ENCODE measurements around the gene FCRL5.
"Not testable (repeated sequence)": the region's sequence is repeated elsewhere in the genome, so short reads cannot be mapped to it uniquely, and the experiment has no call there.

FCRL5 gene

DNA sequence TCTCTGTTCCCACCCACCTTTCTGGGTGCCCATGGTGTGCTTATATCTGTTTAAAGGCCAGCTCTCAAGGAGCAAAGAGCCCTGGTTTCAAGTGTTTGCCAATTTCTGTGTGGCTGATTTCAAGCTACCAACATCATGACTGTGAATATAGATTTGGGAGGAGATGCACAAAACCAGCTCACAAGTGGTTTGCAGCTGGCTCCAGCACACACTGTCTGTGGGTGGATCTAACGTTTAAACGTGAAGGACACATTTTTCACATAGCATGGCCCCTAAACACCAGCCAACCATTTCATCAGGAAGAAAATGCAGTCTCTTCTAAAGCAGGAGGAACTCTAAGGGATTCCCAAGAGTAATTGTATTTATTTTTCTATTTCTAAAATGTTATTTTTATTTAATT lies 65.2 kb downstream of the FCRL5 start:
- TF ChIP-seq, protein P1, sequence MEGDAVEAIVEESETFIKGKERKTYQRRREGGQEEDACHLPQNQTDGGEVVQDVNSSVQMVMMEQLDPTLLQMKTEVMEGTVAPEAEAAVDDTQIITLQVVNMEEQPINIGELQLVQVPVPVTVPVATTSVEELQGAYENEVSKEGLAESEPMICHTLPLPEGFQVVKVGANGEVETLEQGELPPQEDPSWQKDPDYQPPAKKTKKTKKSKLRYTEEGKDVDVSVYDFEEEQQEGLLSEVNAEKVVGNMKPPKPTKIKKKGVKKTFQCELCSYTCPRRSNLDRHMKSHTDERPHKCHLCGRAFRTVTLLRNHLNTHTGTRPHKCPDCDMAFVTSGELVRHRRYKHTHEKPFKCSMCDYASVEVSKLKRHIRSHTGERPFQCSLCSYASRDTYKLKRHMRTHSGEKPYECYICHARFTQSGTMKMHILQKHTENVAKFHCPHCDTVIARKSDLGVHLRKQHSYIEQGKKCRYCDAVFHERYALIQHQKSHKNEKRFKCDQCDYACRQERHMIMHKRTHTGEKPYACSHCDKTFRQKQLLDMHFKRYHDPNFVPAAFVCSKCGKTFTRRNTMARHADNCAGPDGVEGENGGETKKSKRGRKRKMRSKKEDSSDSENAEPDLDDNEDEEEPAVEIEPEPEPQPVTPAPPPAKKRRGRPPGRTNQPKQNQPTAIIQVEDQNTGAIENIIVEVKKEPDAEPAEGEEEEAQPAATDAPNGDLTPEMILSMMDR (IDR thresholded peaks at IDR 0.05; ENCODE audit: insufficient read depth, low read length, missing control alignments) = no peak
- DNase-seq (ENCODE audit: low read depth, low spot score) = no peak
- no peak overlapping the region for H3K4me3 ChIP-seq (ENCODE audit: low read depth, low read length)
- ChIA-PET POLR2A (no interaction called here), CTCF (interaction anchor here (0.6 to 6.0 kb wide), 8 partner anchors 9 to 315 kb away, joined by 4 to 53 read pairs (median 6); no protein-coding TSS in a partner anchor)

DNA sequence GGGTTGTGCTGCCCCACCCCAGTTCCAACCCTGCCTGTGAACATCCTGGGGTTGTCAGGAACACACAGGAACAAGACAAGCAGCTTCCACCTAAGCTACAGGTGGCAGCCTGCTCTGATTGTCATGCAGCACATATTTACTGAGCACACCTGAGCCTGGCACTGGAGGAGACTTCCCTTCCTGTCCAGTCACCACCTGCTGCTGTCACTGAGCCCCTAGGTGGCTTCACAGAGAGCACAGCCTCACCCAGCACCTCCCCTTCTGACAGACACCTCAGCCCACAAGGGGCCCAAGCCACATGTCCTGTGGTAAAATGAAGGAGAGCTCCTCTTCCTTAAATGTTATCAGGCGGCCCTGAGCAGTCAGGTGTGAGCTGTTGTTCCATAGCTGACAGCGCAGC lies 65.9 kb downstream of the FCRL5 start:
- DNase-seq (ENCODE audit: low read depth, low spot score); POLR2A ChIA-PET; H3K4me3 ChIP-seq (ENCODE audit: low read depth, low read length): not testable (repeated sequence)
- CTCF ChIA-PET = interaction anchor here (0.6 to 6.0 kb wide), 7 partner anchors 9 to 314 kb away, joined by 4 to 53 read pairs (median 7); no protein-coding TSS in a partner anchor

DNA sequence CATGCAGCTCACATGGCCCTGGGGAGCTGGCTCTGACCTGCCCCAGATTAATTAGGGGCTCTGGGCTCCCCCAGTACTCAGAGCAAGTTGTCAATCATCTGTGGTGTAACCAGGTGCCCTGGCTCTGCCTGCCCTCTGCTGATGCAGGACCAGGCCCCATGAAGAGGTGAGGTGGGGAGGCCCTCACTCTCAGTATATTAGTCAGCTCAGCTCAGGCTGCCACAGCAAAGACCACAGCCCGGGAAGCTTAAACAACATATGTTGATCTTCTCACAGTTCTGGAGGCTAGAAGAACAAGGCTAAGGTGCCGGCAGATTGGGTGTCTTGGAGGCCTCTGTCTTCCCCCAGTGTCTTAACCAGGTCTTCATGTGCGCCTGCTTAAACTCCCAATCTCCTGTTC lies 66.5 kb downstream of the FCRL5 start:
- ChIA-PET CTCF (interaction anchor here (1.0 to 6.0 kb wide), 8 partner anchors 10 to 411 kb away, joined by 3 to 53 read pairs (median 6); no protein-coding TSS in a partner anchor), POLR2A (no interaction called here)
- no peak for DNase-seq (ENCODE audit: low read depth, low spot score)
- no peak overlapping the region for H3K4me3 ChIP-seq (ENCODE audit: low read depth, low read length)
- TF ChIP-seq, protein P1 (IDR thresholded peaks at IDR 0.05; ENCODE audit: insufficient read depth, low read length, missing control alignments) = no peak

GRCh38 chr1:157484573-157484972 lies 67.7 kb downstream of the FCRL5 start:
- TF ChIP-seq, protein P1 (IDR thresholded peaks at IDR 0.05; ENCODE audit: insufficient read depth, low read length, missing control alignments) = no peak
- H3K4me3 ChIP-seq (ENCODE audit: low read depth, low read length) = no peak overlapping the region
- POLR2A ChIA-PET = no interaction called here
- no peak for DNase-seq (ENCODE audit: low read depth, low spot score)
- CTCF ChIA-PET = interaction anchor here (1.0 to 6.0 kb wide), 8 partner anchors 9 to 637 kb away, joined by 3 to 53 read pairs (median 6); no protein-coding TSS in a partner anchor

- DNase-seq (ENCODE audit: low read depth, low spot score) = no peak
- no peak overlapping the region for H3K4me3 ChIP-seq (ENCODE audit: low read depth, low read length)
- TF ChIP-seq, protein P1 (IDR thresholded peaks at IDR 0.05; ENCODE audit: insufficient read depth, low read length, missing control alignments) = no peak
- ChIA-PET CTCF (interaction anchor here (0.8 to 6.0 kb wide), 8 partner anchors 10 to 298 kb away, joined by 3 to 53 read pairs (median 6); no protein-coding TSS in a partner anchor), POLR2A (no interaction called here)
Observed at GRCh38 chr1:157483635-157484034, 68.7 kb downstream of the FCRL5 start.

DNA sequence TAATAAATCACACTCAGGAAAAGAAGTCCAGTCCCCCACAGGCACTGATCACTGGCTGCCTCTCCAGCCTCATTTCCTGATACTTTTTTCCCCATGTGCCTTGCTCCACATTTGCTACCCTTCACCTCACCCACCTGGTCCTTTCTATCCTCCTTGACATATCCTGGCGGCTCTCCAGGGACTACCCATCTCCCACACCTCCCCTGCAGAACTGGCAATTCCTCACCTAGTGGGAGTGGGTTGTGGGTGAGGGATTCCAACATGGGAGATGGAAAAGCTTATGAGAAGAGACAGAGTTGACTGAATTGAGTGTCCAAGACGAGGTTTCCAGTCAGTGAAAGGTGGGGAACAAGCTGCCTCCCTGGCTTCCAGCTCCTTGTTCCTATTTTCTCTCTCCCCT lies 69.6 kb downstream of the FCRL5 start:
- H3K4me3 ChIP-seq (ENCODE audit: low read depth, low read length) = no peak overlapping the region
- ChIA-PET POLR2A (no interaction called here), CTCF (interaction anchor here (1.1 to 6.0 kb wide), 5 partner anchors 13 to 297 kb away, joined by 4 to 53 read pairs (median 7); no protein-coding TSS in a partner anchor)
- no peak for DNase-seq (ENCODE audit: low read depth, low spot score)
- TF ChIP-seq, protein P1 (IDR thresholded peaks at IDR 0.05; ENCODE audit: insufficient read depth, low read length, missing control alignments) = no peak

GRCh38 chr1:157482174-157482573 lies 70.1 kb downstream of the FCRL5 start:
- no peak overlapping the region for H3K4me3 ChIP-seq (ENCODE audit: low read depth, low read length)
- TF ChIP-seq, protein P1 (IDR thresholded peaks at IDR 0.05; ENCODE audit: insufficient read depth, low read length, missing control alignments) = no peak
- ChIA-PET POLR2A (no interaction called here), CTCF (interaction anchor here (0.8 to 6.0 kb wide), 4 partner anchors 12 to 112 kb away, joined by 3 to 53 read pairs (median 6); no protein-coding TSS in a partner anchor)
- no peak for DNase-seq (ENCODE audit: low read depth, low spot score)
